Measurements from ENCODE around the gene GRB10.
"Not testable (repeated sequence)": the region's sequence is repeated elsewhere in the genome, so short reads cannot be mapped to it uniquely, and the experiment has no call there.

Gene GRB10

GRCh38 chr7:50556247-50556991 is 226.3 kb downstream of the GRB10 start:
- H3K4me3 ChIP-seq (ENCODE audit: low read depth, low read length), result no peak overlapping the region
- H3K4me1 ChIP-seq (ENCODE audit: control insufficient read depth, insufficient read depth, low read length), result no peaks in the 10 kb centered on the region; the same call in 1 of the 2 replicates
- H3K27me3 ChIP-seq (ENCODE audit: control insufficient read depth, insufficient read depth, low read length), result no peaks in the 10 kb centered on the region
- no peaks in the 10 kb centered on the region for H3K36me3 ChIP-seq (ENCODE audit: control insufficient read depth, insufficient read depth, low read length)
- H3K27ac ChIP-seq (ENCODE audit: low read depth, low read length), result no peak overlapping the region
- no peak overlapping the region for H3K9ac ChIP-seq (ENCODE audit: low read length)
- no peaks in the 10 kb centered on the region for H3K9me3 ChIP-seq (ENCODE audit: control insufficient read depth, insufficient read depth, low read depth, low read length)

GRCh38 chr7:50555594-50556140 is 227.0 kb downstream of the GRB10 start:
- no peak overlapping the region for H3K9ac ChIP-seq (ENCODE audit: low read length)
- H3K27me3 ChIP-seq (ENCODE audit: control insufficient read depth, insufficient read depth, low read length), result no peaks in the 10 kb centered on the region
- H3K27ac ChIP-seq (ENCODE audit: low read depth, low read length), result no peak overlapping the region
- H3K4me1 ChIP-seq (ENCODE audit: control insufficient read depth, insufficient read depth, low read length), result no peaks in the 10 kb centered on the region; the same call in 1 of the 2 replicates
- H3K36me3 ChIP-seq (ENCODE audit: control insufficient read depth, insufficient read depth, low read length), result no peaks in the 10 kb centered on the region
- no peaks in the 10 kb centered on the region for H3K9me3 ChIP-seq (ENCODE audit: control insufficient read depth, insufficient read depth, low read depth, low read length)
- no peak overlapping the region for H3K4me3 ChIP-seq (ENCODE audit: low read depth, low read length)

- H3K27ac ChIP-seq (ENCODE audit: low read depth, low read length), result no peak overlapping the region
- no peaks in the 10 kb centered on the region for H3K27me3 ChIP-seq (ENCODE audit: control insufficient read depth, insufficient read depth, low read length)
- no peaks in the 10 kb centered on the region for H3K4me1 ChIP-seq (ENCODE audit: control insufficient read depth, insufficient read depth, low read length)
- H3K9ac ChIP-seq (ENCODE audit: low read length), result no peak overlapping the region
- no peak overlapping the region for H3K4me3 ChIP-seq (ENCODE audit: low read depth, low read length)
- no peaks in the 10 kb centered on the region for H3K36me3 ChIP-seq (ENCODE audit: control insufficient read depth, insufficient read depth, low read length)
- no peaks in the 10 kb centered on the region for H3K9me3 ChIP-seq (ENCODE audit: control insufficient read depth, insufficient read depth, low read depth, low read length)
These were observed 228.0 kb downstream of the GRB10 start for GRCh38 chr7:50554431-50555322.

GRCh38 chr7:50553973-50554372 is 228.7 kb downstream of the GRB10 start:
- H3K9ac ChIP-seq (ENCODE audit: low read length), result no peak overlapping the region
- no peaks in the 10 kb centered on the region for H3K9me3 ChIP-seq (ENCODE audit: control insufficient read depth, insufficient read depth, low read depth, low read length)
- H3K27ac ChIP-seq (ENCODE audit: low read depth, low read length), result no peak overlapping the region
- no peaks in the 10 kb centered on the region for H3K27me3 ChIP-seq (ENCODE audit: control insufficient read depth, insufficient read depth, low read length)
- H3K36me3 ChIP-seq (ENCODE audit: control insufficient read depth, insufficient read depth, low read length), result no peaks in the 10 kb centered on the region
- no peaks in the 10 kb centered on the region for H3K4me1 ChIP-seq (ENCODE audit: control insufficient read depth, insufficient read depth, low read length)
- H3K4me3 ChIP-seq (ENCODE audit: low read depth, low read length), result no peak overlapping the region

- no peak overlapping the region for H3K4me3 ChIP-seq (ENCODE audit: low read depth, low read length)
- no peaks in the 10 kb centered on the region for H3K9me3 ChIP-seq (ENCODE audit: control insufficient read depth, insufficient read depth, low read depth, low read length)
- H3K27ac ChIP-seq (ENCODE audit: low read depth, low read length), result no peak overlapping the region
- H3K27me3 ChIP-seq (ENCODE audit: control insufficient read depth, insufficient read depth, low read length), result no peaks in the 10 kb centered on the region
- H3K4me1 ChIP-seq (ENCODE audit: control insufficient read depth, insufficient read depth, low read length), result no peaks in the 10 kb centered on the region
- H3K36me3 ChIP-seq (ENCODE audit: control insufficient read depth, insufficient read depth, low read length), result no peaks in the 10 kb centered on the region
- H3K9ac ChIP-seq (ENCODE audit: low read length), result no peak overlapping the region
These were observed 229.8 kb downstream of the GRB10 start for GRCh38 chr7:50552921-50553320.

GRCh38 chr7:50552139-50552538 is 230.6 kb downstream of the GRB10 start:
- Histone ChIP-seq H3K36me3 (ENCODE audit: control insufficient read depth, insufficient read depth, low read length) (no peaks in the 10 kb centered on the region), H3K4me1 (ENCODE audit: control insufficient read depth, insufficient read depth, low read length) (no peaks in the 10 kb centered on the region), H3K4me3 (ENCODE audit: low read depth, low read length) (no peak overlapping the region), H3K27ac (ENCODE audit: low read depth, low read length) (no peak overlapping the region), H3K9ac (ENCODE audit: low read length) (no peak overlapping the region), H3K9me3 (ENCODE audit: control insufficient read depth, insufficient read depth, low read depth, low read length) (no peaks in the 10 kb centered on the region), H3K27me3 (ENCODE audit: control insufficient read depth, insufficient read depth, low read length) (no peaks in the 10 kb centered on the region)

- H3K4me1 ChIP-seq (ENCODE audit: control insufficient read depth, insufficient read depth, low read length); H3K36me3 ChIP-seq (ENCODE audit: control insufficient read depth, insufficient read depth, low read length); H3K9me3 ChIP-seq (ENCODE audit: control insufficient read depth, insufficient read depth, low read depth, low read length); H3K27ac ChIP-seq (ENCODE audit: low read depth, low read length); H3K27me3 ChIP-seq (ENCODE audit: control insufficient read depth, insufficient read depth, low read length); H3K9ac ChIP-seq (ENCODE audit: low read length); H3K4me3 ChIP-seq (ENCODE audit: low read depth, low read length): not testable (repeated sequence)
These were observed 237.1 kb downstream of the GRB10 start for GRCh38 chr7:50545613-50546012.

GRCh38 chr7:50544992-50545391 is 237.7 kb downstream of the GRB10 start:
- H3K27me3 ChIP-seq (ENCODE audit: control insufficient read depth, insufficient read depth, low read length), result no peaks in the 10 kb centered on the region
- H3K9ac ChIP-seq (ENCODE audit: low read length), result no peak overlapping the region
- H3K36me3 ChIP-seq (ENCODE audit: control insufficient read depth, insufficient read depth, low read length), result no peaks in the 10 kb centered on the region
- no peak overlapping the region for H3K27ac ChIP-seq (ENCODE audit: low read depth, low read length)
- H3K9me3 ChIP-seq (ENCODE audit: control insufficient read depth, insufficient read depth, low read depth, low read length), result no peaks in the 10 kb centered on the region
- no peak overlapping the region for H3K4me3 ChIP-seq (ENCODE audit: low read depth, low read length)
- no peaks in the 10 kb centered on the region for H3K4me1 ChIP-seq (ENCODE audit: control insufficient read depth, insufficient read depth, low read length)

- no peaks in the 10 kb centered on the region for H3K4me1 ChIP-seq (ENCODE audit: control insufficient read depth, insufficient read depth, low read length)
- no peaks in the 10 kb centered on the region for H3K27me3 ChIP-seq (ENCODE audit: control insufficient read depth, insufficient read depth, low read length)
- no peaks in the 10 kb centered on the region for H3K9me3 ChIP-seq (ENCODE audit: control insufficient read depth, insufficient read depth, low read depth, low read length)
- no peak overlapping the region for H3K4me3 ChIP-seq (ENCODE audit: low read depth, low read length)
- no peak overlapping the region for H3K9ac ChIP-seq (ENCODE audit: low read length)
- no peak overlapping the region for H3K27ac ChIP-seq (ENCODE audit: low read depth, low read length)
- H3K36me3 ChIP-seq (ENCODE audit: control insufficient read depth, insufficient read depth, low read length), result no peaks in the 10 kb centered on the region
These were observed 238.8 kb downstream of the GRB10 start for GRCh38 chr7:50543776-50544442.

- no peaks in the 10 kb centered on the region for H3K9me3 ChIP-seq (ENCODE audit: control insufficient read depth, insufficient read depth, low read depth, low read length)
- no peaks in the 10 kb centered on the region for H3K36me3 ChIP-seq (ENCODE audit: control insufficient read depth, insufficient read depth, low read length)
- H3K27ac ChIP-seq (ENCODE audit: low read depth, low read length), result no peak overlapping the region
- H3K4me1 ChIP-seq (ENCODE audit: control insufficient read depth, insufficient read depth, low read length), result no peaks in the 10 kb centered on the region
- no peaks in the 10 kb centered on the region for H3K27me3 ChIP-seq (ENCODE audit: control insufficient read depth, insufficient read depth, low read length)
- H3K4me3 ChIP-seq (ENCODE audit: low read depth, low read length), result no peak overlapping the region
- H3K9ac ChIP-seq (ENCODE audit: low read length), result no peak overlapping the region
These were observed 240.6 kb downstream of the GRB10 start for GRCh38 chr7:50542132-50542531.
